Measurements from ENCODE around the gene RXRB.

GRCh38 chr6:33166811-33167210 is 33.7 kb downstream of the RXRB start:
- no peak for TF ChIP-seq CTCF (IDR thresholded peaks at IDR 0.05; ENCODE audit: low read depth, low read length, poor library complexity, severe bottlenecking)
- no peak for TF ChIP-seq EZH2phosphoT487 (IDR thresholded peaks at IDR 0.05; ENCODE audit: borderline replicate concordance, low read length)
